KMS-11 (cell line): ENCODE results near the gene RAD52.

ENCODE experiments used
- H2AFZ ChIP-seq: fragments of 200-600 bp; sonication (generic); 2 replicates; pipeline ENCODE4 v1.6.1; 2016; ENCODE audit warnings: antibody characterized with exemption, mixed run types, low read depth
- H3K27ac ChIP-seq: fragments of 200-600 bp; sonication (generic); 2 replicates; pipeline ENCODE4 v1.6.1; 2016; ENCODE audit warnings: mild to moderate bottlenecking, mixed run types
- H3K27me3 ChIP-seq: fragments of 200-600 bp; sonication (generic); 2 replicates; pipeline ENCODE4 v1.6.1; 2017; ENCODE audit warnings: mild to moderate bottlenecking, low read depth, mixed run types, moderate library complexity; ENCODE audit not compliant: insufficient read depth
- H3K36me3 ChIP-seq: fragments of 200-600 bp; sonication (generic); 2 replicates; pipeline ENCODE4 v1.6.1; 2017; ENCODE audit warnings: mild to moderate bottlenecking, mixed run types; ENCODE audit not compliant: insufficient read depth
- H3K4me1 ChIP-seq: fragments of 200-600 bp; sonication (generic); 2 replicates; pipeline ENCODE4 v1.6.1; 2016; ENCODE audit warnings: mild to moderate bottlenecking, low read depth, mixed run types; ENCODE audit not compliant: poor library complexity, severe bottlenecking
- H3K4me2 ChIP-seq: fragments of 200-600 bp; sonication (generic); 2 replicates; pipeline ENCODE4 v1.7.0; 2016; ENCODE audit warnings: mild to moderate bottlenecking, mixed run types
- H3K4me3 ChIP-seq: fragments of 200-600 bp; sonication (generic); IDR thresholded peaks from 2 replicates; pipeline ENCODE4 v1.6.1; 2017; ENCODE audit warnings: low read depth, low read length, mixed read lengths; ENCODE audit not compliant: insufficient read depth
- H3K79me2 ChIP-seq: fragments of 200-600 bp; sonication (generic); 2 replicates; pipeline ENCODE4 v1.6.1; 2016; ENCODE audit warnings: low read depth, mixed run types; ENCODE audit not compliant: insufficient read depth
- H3K9ac ChIP-seq: fragments of 200-600 bp; sonication (generic); 2 replicates; pipeline ENCODE4 v1.6.1; 2016; ENCODE audit warnings: mild to moderate bottlenecking, mixed run types
- H4K20me1 ChIP-seq: fragments of 200-600 bp; sonication (generic); 2 replicates; pipeline ENCODE4 v1.6.1; 2016; ENCODE audit warnings: mild to moderate bottlenecking, mixed run types; ENCODE audit not compliant: insufficient read depth
- CTCF ChIP-seq: fragments of 200-600 bp; sonication (generic); conservative IDR thresholded peaks from 2 replicates; pipeline ENCODE4 v1.6.1; 2017; ENCODE audit warnings: low read depth, mild to moderate bottlenecking, antibody characterized with exemption, low read length, moderate library complexity, mixed read lengths

Gene RAD52

GRCh38 chr12:971991-972390 lies 22.5 kb upstream of the RAD52 start:
- no peak overlapping the region for H3K27ac ChIP-seq
- H3K4me2 ChIP-seq, result no peak overlapping the region
- no peaks in the 10 kb centered on the region for H3K27me3 ChIP-seq
- no peaks in the 10 kb centered on the region for H3K36me3 ChIP-seq
- H3K4me1 ChIP-seq, result no peaks in the 10 kb centered on the region
- no peaks in the 10 kb centered on the region for H4K20me1 ChIP-seq
- TF ChIP-seq CTCF, result no peak
- no peaks in the 10 kb centered on the region for H3K79me2 ChIP-seq
- no peak overlapping the region for H2AFZ ChIP-seq
- H3K9ac ChIP-seq, result no peak overlapping the region
- no peak overlapping the region for H3K4me3 ChIP-seq

GRCh38 chr12:969821-970220 lies 20.3 kb upstream of the RAD52 start:
- H3K4me2 ChIP-seq, result no peak overlapping the region
- no peak overlapping the region for H3K9ac ChIP-seq
- H3K27ac ChIP-seq, result no peak overlapping the region
- H4K20me1 ChIP-seq, result no peaks in the 10 kb centered on the region
- no peaks in the 10 kb centered on the region for H3K4me1 ChIP-seq
- no peak overlapping the region for H3K4me3 ChIP-seq
- H3K36me3 ChIP-seq, result no peaks in the 10 kb centered on the region
- no peaks in the 10 kb centered on the region for H3K27me3 ChIP-seq
- H2AFZ ChIP-seq, result no peak overlapping the region
- no peaks in the 10 kb centered on the region for H3K79me2 ChIP-seq
- no peak for TF ChIP-seq CTCF

GRCh38 chr12:968545-968944 lies 19.1 kb upstream of the RAD52 start:
- TF ChIP-seq CTCF, result no peak
- H3K27me3 ChIP-seq, result no peaks in the 10 kb centered on the region
- no peaks in the 10 kb centered on the region for H3K36me3 ChIP-seq

GRCh38 chr12:967641-968040 lies 18.1 kb upstream of the RAD52 start:
- no peak for TF ChIP-seq CTCF
- H3K4me2 ChIP-seq, result no peak overlapping the region
- no peak overlapping the region for H3K9ac ChIP-seq
- H4K20me1 ChIP-seq, result no peaks in the 10 kb centered on the region
- H3K4me3 ChIP-seq, result no peak overlapping the region
- no peak overlapping the region for H2AFZ ChIP-seq
- no peaks in the 10 kb centered on the region for H3K4me1 ChIP-seq
- no peaks in the 10 kb centered on the region for H3K79me2 ChIP-seq
- H3K27ac ChIP-seq, result no peak overlapping the region
- no peaks in the 10 kb centered on the region for H3K36me3 ChIP-seq
- H3K27me3 ChIP-seq, result no peaks in the 10 kb centered on the region

More at GRCh38 chr12:968545-968944, 19.1 kb upstream of the RAD52 start:
- Histone ChIP-seq H4K20me1 (no peaks in the 10 kb centered on the region), H3K27ac (no peak overlapping the region), H2AFZ (no peak overlapping the region), H3K4me2 (no peak overlapping the region), H3K4me1 (no peaks in the 10 kb centered on the region), H3K79me2 (no peaks in the 10 kb centered on the region), H3K4me3 (no peak overlapping the region), H3K9ac (no peak overlapping the region)

GRCh38 chr12:966724-967123 lies 17.2 kb upstream of the RAD52 start:
- Histone ChIP-seq H3K27me3 (no peaks in the 10 kb centered on the region), H3K9ac (no peak overlapping the region), H4K20me1 (no peaks in the 10 kb centered on the region), H3K27ac (no peak overlapping the region), H3K4me1 (no peaks in the 10 kb centered on the region), H3K4me3 (no peak overlapping the region), H3K79me2 (no peaks in the 10 kb centered on the region), H3K36me3 (no peaks in the 10 kb centered on the region), H2AFZ (no peak overlapping the region), H3K4me2 (no peak overlapping the region)
- TF ChIP-seq CTCF, result no peak
